HG03565 (cell line): ENCODE measurements around the gene MMS22L.

Source experiments
- ATAC-seq: cut with Tn5 transposase; IDR thresholded peaks from one replicate; pipeline ENCODE4 v1.9.1; 2021; ENCODE audit warnings: mild to moderate bottlenecking, moderate library complexity; ENCODE audit not compliant: unreplicated experiment

Gene MMS22L

DNA sequence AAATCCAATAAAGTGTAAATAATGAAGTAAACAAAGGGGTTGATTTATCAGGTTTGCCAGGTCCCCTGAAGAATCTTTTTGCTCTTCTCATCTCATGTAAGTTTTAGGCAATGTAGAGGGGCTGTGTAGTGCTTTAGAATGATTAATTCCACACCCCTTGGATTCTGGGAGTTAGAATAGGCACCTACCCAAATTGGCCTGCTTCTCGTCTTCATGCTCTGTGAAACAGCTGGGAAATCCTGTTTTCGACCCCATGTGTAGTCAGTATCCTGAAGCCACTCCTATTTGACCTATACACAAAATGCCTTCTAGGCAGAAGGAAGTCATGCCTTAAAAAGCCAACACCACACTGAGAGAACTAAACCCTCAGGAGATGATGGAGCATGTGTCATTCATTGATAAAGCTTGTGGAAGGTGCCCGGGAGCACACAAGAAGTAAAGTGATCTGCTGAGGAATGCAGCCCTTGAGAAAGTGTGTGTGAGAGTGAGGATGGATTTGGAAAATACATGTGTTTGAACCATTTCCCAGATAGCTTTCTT, 187.6 kb downstream of the MMS22L start:
- no peak for ATAC-seq

DNA sequence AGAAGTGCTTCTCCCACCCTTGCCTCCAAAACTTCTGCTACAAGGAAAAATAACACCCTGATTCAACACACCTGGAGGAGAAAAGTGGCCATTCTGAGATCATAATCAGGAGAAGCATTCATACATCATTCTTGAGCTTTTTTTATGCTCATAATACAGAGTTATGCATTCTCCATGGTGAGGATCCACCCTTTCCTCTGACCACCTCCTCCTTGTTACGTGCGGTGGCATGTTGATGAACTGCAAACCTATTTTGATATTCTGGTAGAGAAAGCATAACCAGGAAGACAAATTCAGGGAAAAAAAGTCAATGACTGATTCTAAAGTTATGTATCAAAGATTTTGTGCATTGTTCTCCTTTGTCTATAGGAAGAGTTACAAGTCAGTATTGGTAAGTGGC, 188.6 kb downstream of the MMS22L start:
- no peak for ATAC-seq

- ATAC-seq: no peak
Observed at GRCh38 chr6:97092673-97093305, 190.2 kb downstream of the MMS22L start.
